Esophagus muscularis mucosa (tissue), 4 donors: ENCODE data around the gene DNAH6. TPM values are rescaled to one million over a fixed set of nuclear protein-coding genes. Genes with fewer than 3 reads are reported as not detected.

ENCODE experiments used
- DNase-seq: peaks from one replicate; pipeline ENCODE4 v3.0.0-alpha.2; 2017; ENCODE audit errors: extremely low spot score
- H3K27ac ChIP-seq, 4 donors: fragments of 200-600 bp; sonication (generic); replicated peaks in 1 of 4; 1 replicate in 3 of 4; 2 replicates in 1 of 4; pipeline ENCODE4 v1.5.1; 2016 to 2019; ENCODE audit warnings: mild to moderate bottlenecking in 1 of 4
- H3K27me3 ChIP-seq, 4 donors: fragments of 200-600 bp; sonication (generic); one replicate each; pipeline versions ENCODE4 v1.5.1 to v1.6.0; 2016 to 2019
- H3K36me3 ChIP-seq, 4 donors: fragments of 200-600 bp; sonication (generic); one replicate each; pipeline ENCODE4 v1.5.1; 2016 to 2019
- H3K4me1 ChIP-seq, 4 donors: fragments of 200-600 bp; sonication (generic); one replicate each; pipeline ENCODE4 v1.5.1; 2016 to 2019
- H3K4me3 ChIP-seq, 4 donors: fragments of 200-600 bp; sonication (generic); 1 replicate in 2 of 4; 2 replicates in 2 of 4; pipeline ENCODE4 v1.5.1; 2016 to 2019; ENCODE audit warnings: mild to moderate bottlenecking in 4 of 4, moderate library complexity in 1 of 4
- H3K9me3 ChIP-seq, 4 donors: fragments of 200-600 bp; sonication (generic); 1 replicate in 3 of 4; 2 replicates in 1 of 4; pipeline ENCODE4 v1.5.1; 2016 to 2019
- CTCF ChIP-seq, 3 experiments: fragments of 200-600 bp in 2 of 3; fragments of 450-650 bp in 1 of 3; sonication (generic) in 2 of 3; IDR thresholded peaks; one replicate each; pipeline ENCODE4 v1.5.1; 2017 to 2019; ENCODE audit warnings: antibody characterized with exemption in 3 of 3, mild to moderate bottlenecking in 2 of 3, moderate library complexity in 1 of 3
- EP300 ChIP-seq: sonication (generic); formaldehyde crosslinking; IDR thresholded peaks from one replicate; pipeline ENCODE4 v1.6.1; 2017; ENCODE audit warnings: antibody characterized with exemption
- POLR2A ChIP-seq: fragments of 450-650 bp; IDR thresholded peaks from one replicate; pipeline ENCODE4 v1.6.1; 2017; ENCODE audit warnings: antibody characterized with exemption, moderate library complexity, mild to moderate bottlenecking, low read depth
- POLR2AphosphoS5 ChIP-seq, 2 donors: sonication (generic); formaldehyde crosslinking; IDR thresholded peaks; one replicate each; pipeline ENCODE4 v1.6.1; 2017; ENCODE audit warnings: antibody characterized with exemption in 2 of 2
- WGBS: methylation state at CpG from one replicate; pipeline ENCODE4 v1.1.5; 2018; 5-methylcytosine and 5-hydroxymethylcytosine counted together
- intact Hi-C: fragments of 100-400 bp; cut with DNase I; formaldehyde crosslinking; loops from one replicate; pipeline ENCODE4 v1.15.1; 2023
- total RNA-seq, 4 donors: library from RNA; depleted of rRNA; stranded (reverse); fragments of >200 nt; gene quantifications; one replicate each; pipeline versions ENCODE4 v1.1.0 to v1.2.1, GENCODE V29; 2016

The DNAH6 gene
- total RNA-seq, 4 donors from 2014 or later, result 0.11 to 0.42 (median 0.23) TPM

DNA sequence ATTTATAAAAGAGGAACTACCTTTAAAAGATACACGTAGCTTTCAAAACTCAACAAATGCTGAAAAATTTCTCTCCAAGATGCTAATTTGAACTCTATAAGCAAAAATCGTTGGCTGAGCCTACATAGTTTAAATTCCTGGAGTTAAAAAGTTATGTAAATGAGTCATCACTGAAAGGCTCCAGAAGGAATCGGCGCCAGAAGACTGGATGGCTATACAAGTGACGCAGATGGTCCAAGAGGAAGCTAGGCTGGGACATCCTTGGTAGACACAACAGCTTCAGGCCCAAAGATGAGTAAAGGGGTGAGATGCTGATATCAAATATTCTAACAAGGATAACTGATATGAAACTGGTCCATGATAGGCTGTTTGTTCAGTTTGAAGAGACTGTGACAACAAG, 22.8 kb upstream of the DNAH6 start:
- H3K4me1 ChIP-seq, result peaks cover 0 to 4% (median 0%) of the 10 kb centered on the region in 4 donors
- no peak for TF ChIP-seq CTCF (IDR thresholded peaks at IDR 0.05)
- no peak for TF ChIP-seq POLR2AphosphoS5 (IDR thresholded peaks at IDR 0.05)
- TF ChIP-seq EP300, result no peak
- TF ChIP-seq POLR2A, result no peak
- intact Hi-C loops, result no loop called here
- no peaks in the 10 kb centered on the region for H3K27me3 ChIP-seq
- no peaks in the 10 kb centered on the region for H3K9me3 ChIP-seq
- DNase-seq, result no peak
- H3K4me3 ChIP-seq, result no peak overlapping the region
- no peak overlapping the region for H3K27ac ChIP-seq
- H3K36me3 ChIP-seq, result no peaks in the 10 kb centered on the region
- 45% methylated on average over 5 of the region's 5 CpGs for WGBS

DNA sequence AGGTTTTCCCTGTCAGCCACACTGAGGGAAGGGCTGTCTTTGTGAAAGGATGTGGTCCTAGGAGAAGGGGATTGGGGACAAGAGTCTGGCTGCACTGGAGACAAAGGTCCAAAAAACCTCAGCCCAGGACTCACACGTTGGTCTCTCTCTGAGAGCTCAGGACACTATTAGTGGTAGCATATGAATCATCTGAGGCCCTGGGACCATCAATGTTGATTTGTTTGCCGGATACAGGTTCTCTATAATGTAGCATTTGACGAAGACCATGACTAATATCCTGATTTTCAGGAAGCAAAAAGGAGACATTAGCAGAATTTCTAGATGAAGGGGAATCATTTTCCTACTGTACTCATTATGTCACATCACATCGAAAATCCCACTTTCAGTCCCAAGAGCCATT, 22.2 kb upstream of the DNAH6 start:
- WGBS, result 66% methylated on average over 4 of the region's 4 CpGs
- peaks cover 0 to 4% (median 0%) of the 10 kb centered on the region in 4 donors for H3K4me1 ChIP-seq
- no peaks in the 10 kb centered on the region for H3K9me3 ChIP-seq
- no peaks in the 10 kb centered on the region for H3K27me3 ChIP-seq
- TF ChIP-seq POLR2AphosphoS5 (IDR thresholded peaks at IDR 0.05) (no peak), POLR2A (no peak), CTCF (IDR thresholded peaks at IDR 0.05) (no peak), EP300 (no peak)
- H3K27ac ChIP-seq, result no peak overlapping the region
- DNase-seq, result no peak
- intact Hi-C loops, result no loop called here
- no peaks in the 10 kb centered on the region for H3K36me3 ChIP-seq
- no peak overlapping the region for H3K4me3 ChIP-seq

- no peaks in the 10 kb centered on the region for H3K36me3 ChIP-seq
- TF ChIP-seq POLR2A (no peak), EP300 (no peak), POLR2AphosphoS5 (IDR thresholded peaks at IDR 0.05) (no peak), CTCF (IDR thresholded peaks at IDR 0.05) (peak; percentile 67 to 75 (median 71))
- intact Hi-C loops, result loop anchor here (2.0 to 5.0 kb wide), 3 partner anchors 132 to 432 kb away; no protein-coding TSS in a partner anchor
- peaks cover 0 to 4% (median 0%) of the 10 kb centered on the region in 4 donors for H3K4me1 ChIP-seq
- no peaks in the 10 kb centered on the region for H3K27me3 ChIP-seq
- DNase-seq, result no peak
- WGBS, result 20% methylated on average over 8 of the region's 8 CpGs
- no peak overlapping the region for H3K4me3 ChIP-seq
- no peak overlapping the region for H3K27ac ChIP-seq
- H3K9me3 ChIP-seq, result no peaks in the 10 kb centered on the region
Measured at GRCh38 chr2:84495539-84496146, 20.7 kb upstream of the DNAH6 start.

DNA sequence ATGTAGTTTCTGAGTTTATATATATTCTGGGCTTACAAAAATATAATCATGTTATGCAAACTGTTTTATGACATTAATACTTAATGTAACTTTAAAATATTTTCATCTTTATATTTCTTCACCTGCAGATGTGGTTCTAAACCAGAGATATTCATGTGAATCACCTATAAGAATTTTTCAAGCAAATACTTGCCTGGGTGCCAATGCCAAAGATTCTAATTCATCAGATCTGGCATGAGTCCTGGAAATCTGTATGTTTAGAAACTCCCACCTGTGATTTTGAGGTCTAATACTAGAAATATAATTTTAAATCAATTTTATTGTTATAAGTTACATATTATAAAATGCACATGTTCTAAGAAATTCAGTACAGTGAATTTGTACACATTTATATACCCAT, 19.9 kb upstream of the DNAH6 start:
- intact Hi-C loops, result loop anchor here (2.0 to 5.0 kb wide), 3 partner anchors 131 to 431 kb away; no protein-coding TSS in a partner anchor
- no peak for TF ChIP-seq CTCF (IDR thresholded peaks at IDR 0.05)
- TF ChIP-seq POLR2AphosphoS5 (IDR thresholded peaks at IDR 0.05), result no peak
- no peak for TF ChIP-seq EP300
- TF ChIP-seq POLR2A, result no peak
- Histone ChIP-seq H3K4me3 (no peak overlapping the region), H3K27me3 (no peaks in the 10 kb centered on the region), H3K9me3 (no peaks in the 10 kb centered on the region), H3K4me1 (peaks cover 0 to 4% (median 0%) of the 10 kb centered on the region in 4 donors), H3K36me3 (no peaks in the 10 kb centered on the region), H3K27ac (no peak overlapping the region)
- DNase-seq, result no peak

- no peaks in the 10 kb centered on the region for H3K36me3 ChIP-seq
- no peak for DNase-seq
- no peak overlapping the region for H3K27ac ChIP-seq
- TF ChIP-seq EP300 (no peak), CTCF (IDR thresholded peaks at IDR 0.05) (no peak), POLR2A (no peak), POLR2AphosphoS5 (IDR thresholded peaks at IDR 0.05) (no peak)
- 91% methylated on average over 3 of the region's 3 CpGs for WGBS
- H3K4me3 ChIP-seq, result no peak overlapping the region
- H3K9me3 ChIP-seq, result no peaks in the 10 kb centered on the region
- peaks cover 0 to 4% (median 0%) of the 10 kb centered on the region in 4 donors for H3K4me1 ChIP-seq
- H3K27me3 ChIP-seq, result no peaks in the 10 kb centered on the region
- intact Hi-C loops, result loop anchor here (2.0 to 5.0 kb wide), 3 partner anchors 130 to 430 kb away; no protein-coding TSS in a partner anchor
Measured at GRCh38 chr2:84497285-84497684, 19.0 kb upstream of the DNAH6 start.
